ENCODE measurements around the gene IGSF9.

GRCh38 chr1:159949123-159949522, 3.7 kb upstream of the IGSF9 start:
- TF ChIP-seq GATA2 (IDR thresholded peaks at IDR 0.05; ENCODE audit: low read depth, low read length) (no peak), GATA3 (IDR thresholded peaks at IDR 0.05; ENCODE audit: low read depth, low read length) (no peak)

Data from SH-SY5Y (cell line).